Pancreas (tissue), 10 donors: ENCODE data around the gene OSBPL2. TPM values are rescaled to one million over a fixed set of nuclear protein-coding genes. Genes with fewer than 3 reads are reported as not detected.

Source experiments
- ATAC-seq, 4 donors: fragments of 200-7000 bp; cut with Tn5 transposase; one replicate each; pipeline versions ENCODE4 v1.8.0 to v1.9.1; 2020; ENCODE audit warnings: mild to moderate bottlenecking in 4 of 4, moderate library complexity in 4 of 4
- DNase-seq, 6 donors: peaks; one replicate each; pipeline ENCODE4 v3.0.0-alpha.2; 2020
- FAIRE-seq: peaks from 2 replicates; lab custom pipeline; 2012; peaks lifted over from hg19 to GRCh38; lab: Jason Lieb, UNC
- H3K27ac ChIP-seq, 4 donors: fragments of 200-600 bp; sonication (generic); 1 replicate in 3 of 4; 2 replicates in 1 of 4; pipeline versions ENCODE4 v1.5.0 to v1.8.0; 2020
- H3K27me3 ChIP-seq, 4 donors: fragments of 200-600 bp; one replicate each; pipeline ENCODE4 v1.8.0; 2021
- H3K36me3 ChIP-seq, 3 donors: fragments of 200-600 bp; sonication (generic) in 1 of 3; one replicate each; pipeline versions ENCODE4 v1.5.0 to v1.8.0; 2020 to 2021
- H3K4me1 ChIP-seq, 3 donors: fragments of 200-600 bp; one replicate each; pipeline ENCODE4 v1.8.0; 2021
- H3K4me3 ChIP-seq, 4 donors: fragments of 200-600 bp; sonication (generic) in 2 of 4; one replicate each; pipeline versions ENCODE4 v1.5.0 to v1.8.0; 2020 to 2021
- H3K9me3 ChIP-seq, 4 donors: fragments of 200-600 bp; one replicate each; pipeline ENCODE4 v1.8.0; 2021
- WGBS, 2 donors: extraction: QIAGEN DNeasy Blood & Tissue Kit; methylation state at CpG; one replicate each; pipeline ENCODE4 v1.1.7; 2013; 5-methylcytosine and 5-hydroxymethylcytosine counted together
- intact Hi-C, 3 donors: fragments of 100-400 bp; cut with DNase I; formaldehyde crosslinking; loops; one replicate each; pipeline versions ENCODE4 v1.11.1 to v1.14.2; 2022
- polyA plus RNA-seq, 2 donors: library from polyadenylated mRNA; stranded (reverse); fragments of 200-250 nt; gene quantifications; one replicate each; pipeline ENCODE4 v1.2.3, GENCODE V29; 2013
- total RNA-seq, 6 donors: library from RNA; stranded (reverse); fragmentation: NEBNext Ultra II Directional in 4 of 6; extraction: Animal tissue kit (Norgen Biotek cat#: 25700) in 4 of 6; gene quantifications; one replicate each; pipeline versions ENCODE4 v1.2.1 to v1.2.4, GENCODE V29; 2021 to 2023
- TF ChIP-seq, protein P1 (sequence below), 4 donors: fragments of 200-600 bp; sonication (generic) in 3 of 4; IDR thresholded peaks; one replicate each; pipeline versions ENCODE4 v1.5.0 to v1.8.0; 2021; ENCODE audit warnings: antibody characterized with exemption in 4 of 4
- donor health status: healthy with polysubstance abuse.
- donor health status: DM: no; HTN: no; CAD: no; lungs with moderate emphysema.
- donor health status: DM: no; HTN: no; CAD: no.
- donor health status: control.
- donor health status: control.
- donor health status: Bipolar disorder and iron deficiency.
- donor health status: DM: yes; HTN: yes; CAD: no.
- donor health status: DM: no; HTN: no; CAD: no.
- donor health status: DM: no; HTN: no; CAD: no.
- donor health status: DM: yes; HTN: yes; CAD: no.

Gene OSBPL2
- total and polyA plus RNA-seq, 8 donors, result 33.3 to 56.8 (median 47.0) TPM

DNA sequence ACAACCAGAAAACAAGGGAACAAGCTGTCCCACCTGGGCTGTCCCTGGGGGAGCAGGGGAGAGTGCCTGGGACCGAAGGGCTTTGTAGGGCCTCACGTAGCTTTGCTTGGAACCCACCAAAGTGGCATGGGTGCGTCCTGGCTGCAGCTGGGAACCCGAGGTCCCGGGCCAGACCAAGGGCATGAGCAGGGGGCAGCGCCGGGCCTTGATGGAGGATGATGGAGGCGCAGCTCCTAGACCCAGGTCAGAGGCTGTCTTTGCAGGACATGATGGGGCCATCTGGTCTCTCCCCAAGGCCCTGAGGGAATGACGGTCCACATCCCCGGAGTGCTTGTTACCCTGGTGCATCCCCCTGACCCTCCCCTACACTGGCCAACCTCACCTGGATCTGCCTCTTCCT, 7.6 kb upstream of the OSBPL2 start:
- no peak for ATAC-seq

DNA sequence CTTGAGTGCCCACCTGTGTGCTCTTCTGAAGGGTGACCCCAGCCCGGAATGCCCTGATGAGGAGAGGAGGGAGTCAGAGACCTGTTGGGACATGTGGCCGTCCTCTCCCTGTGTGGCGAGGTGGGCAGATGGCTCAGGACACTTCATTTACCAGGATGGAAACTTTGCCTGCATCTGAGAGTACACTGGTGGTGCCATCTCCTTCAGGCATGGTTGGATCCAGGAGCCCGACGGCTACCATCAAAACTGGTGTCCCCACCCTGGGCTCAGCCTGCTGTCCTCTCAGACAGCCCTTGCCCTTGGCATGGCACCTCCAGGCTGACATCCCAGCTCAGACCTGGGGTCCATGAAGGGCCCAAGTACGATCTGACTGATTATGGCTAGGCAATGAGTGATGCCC, 7.0 kb upstream of the OSBPL2 start:
- Histone ChIP-seq H3K9me3 (no peaks in the 10 kb centered on the region), H3K4me1 (peaks cover 6 to 19% (median 6%) of the 10 kb centered on the region in 3 donors), H3K36me3 (no peaks in the 10 kb centered on the region), H3K4me3 (no peak overlapping the region), H3K27me3 (no peaks in the 10 kb centered on the region), H3K27ac (no peak overlapping the region)
- TF ChIP-seq, protein P1, sequence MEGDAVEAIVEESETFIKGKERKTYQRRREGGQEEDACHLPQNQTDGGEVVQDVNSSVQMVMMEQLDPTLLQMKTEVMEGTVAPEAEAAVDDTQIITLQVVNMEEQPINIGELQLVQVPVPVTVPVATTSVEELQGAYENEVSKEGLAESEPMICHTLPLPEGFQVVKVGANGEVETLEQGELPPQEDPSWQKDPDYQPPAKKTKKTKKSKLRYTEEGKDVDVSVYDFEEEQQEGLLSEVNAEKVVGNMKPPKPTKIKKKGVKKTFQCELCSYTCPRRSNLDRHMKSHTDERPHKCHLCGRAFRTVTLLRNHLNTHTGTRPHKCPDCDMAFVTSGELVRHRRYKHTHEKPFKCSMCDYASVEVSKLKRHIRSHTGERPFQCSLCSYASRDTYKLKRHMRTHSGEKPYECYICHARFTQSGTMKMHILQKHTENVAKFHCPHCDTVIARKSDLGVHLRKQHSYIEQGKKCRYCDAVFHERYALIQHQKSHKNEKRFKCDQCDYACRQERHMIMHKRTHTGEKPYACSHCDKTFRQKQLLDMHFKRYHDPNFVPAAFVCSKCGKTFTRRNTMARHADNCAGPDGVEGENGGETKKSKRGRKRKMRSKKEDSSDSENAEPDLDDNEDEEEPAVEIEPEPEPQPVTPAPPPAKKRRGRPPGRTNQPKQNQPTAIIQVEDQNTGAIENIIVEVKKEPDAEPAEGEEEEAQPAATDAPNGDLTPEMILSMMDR (IDR thresholded peaks at IDR 0.05), result no peak
- intact Hi-C loops, result no loop called here
- ATAC-seq, result no peak
- no peak for FAIRE-seq
- peak in 1 of 6 donors; percentile 28 for DNase-seq
- 83 to 97% methylated on average over 6 of the region's 6 CpGs for WGBS, 2 donors

More for the DNA sequence above, 7.6 kb upstream of the OSBPL2 start:
- H3K4me3 ChIP-seq, result no peak overlapping the region
- WGBS, 2 donors, result 87 to 92% methylated on average over 10 of the region's 10 CpGs
- no peaks in the 10 kb centered on the region for H3K9me3 ChIP-seq
- intact Hi-C loops, result no loop called here
- TF ChIP-seq, protein P1 (IDR thresholded peaks at IDR 0.05), result no peak
- H3K4me1 ChIP-seq, result peaks cover 6 to 19% (median 6%) of the 10 kb centered on the region in 3 donors
- FAIRE-seq (no peak), DNase-seq (peak in 1 of 6 donors; percentile 56)
- H3K36me3 ChIP-seq, result no peaks in the 10 kb centered on the region
- no peak overlapping the region for H3K27ac ChIP-seq
- no peaks in the 10 kb centered on the region for H3K27me3 ChIP-seq

DNA sequence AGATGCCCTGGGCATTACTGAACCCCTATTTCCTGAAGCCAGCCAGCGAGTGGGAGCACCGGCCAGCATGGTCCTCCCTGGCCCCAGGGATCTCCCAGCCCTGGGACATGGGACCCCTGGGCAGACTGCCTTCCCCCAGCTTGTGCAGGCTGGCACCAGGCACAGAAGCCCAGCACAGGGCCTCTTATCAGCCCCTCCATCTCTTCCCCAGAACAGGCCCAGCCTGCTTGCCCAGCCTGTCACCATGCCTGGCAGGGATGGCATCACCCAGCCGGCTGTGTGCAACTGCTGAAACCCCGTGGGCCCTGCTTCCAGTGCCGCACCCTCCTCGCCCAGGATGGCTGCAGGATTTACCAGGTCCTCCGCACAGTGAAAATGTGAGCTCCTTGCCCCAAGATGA, 6.1 kb upstream of the OSBPL2 start:
- H3K4me3 ChIP-seq, result no peak overlapping the region
- no peak for ATAC-seq
- no peak overlapping the region for H3K27ac ChIP-seq
- no peak for FAIRE-seq
- TF ChIP-seq, protein P1 (IDR thresholded peaks at IDR 0.05), result no peak
- H3K9me3 ChIP-seq, result no peaks in the 10 kb centered on the region
- H3K27me3 ChIP-seq, result no peaks in the 10 kb centered on the region
- H3K36me3 ChIP-seq, result no peaks in the 10 kb centered on the region
- 74 to 75% methylated on average over 7 of the region's 7 CpGs for WGBS, 2 donors
- H3K4me1 ChIP-seq, result peaks cover 5 to 17% (median 6%) of the 10 kb centered on the region in 3 donors
- DNase-seq, result peak in 1 of 6 donors; percentile 63
- intact Hi-C loops, result no loop called here

DNA sequence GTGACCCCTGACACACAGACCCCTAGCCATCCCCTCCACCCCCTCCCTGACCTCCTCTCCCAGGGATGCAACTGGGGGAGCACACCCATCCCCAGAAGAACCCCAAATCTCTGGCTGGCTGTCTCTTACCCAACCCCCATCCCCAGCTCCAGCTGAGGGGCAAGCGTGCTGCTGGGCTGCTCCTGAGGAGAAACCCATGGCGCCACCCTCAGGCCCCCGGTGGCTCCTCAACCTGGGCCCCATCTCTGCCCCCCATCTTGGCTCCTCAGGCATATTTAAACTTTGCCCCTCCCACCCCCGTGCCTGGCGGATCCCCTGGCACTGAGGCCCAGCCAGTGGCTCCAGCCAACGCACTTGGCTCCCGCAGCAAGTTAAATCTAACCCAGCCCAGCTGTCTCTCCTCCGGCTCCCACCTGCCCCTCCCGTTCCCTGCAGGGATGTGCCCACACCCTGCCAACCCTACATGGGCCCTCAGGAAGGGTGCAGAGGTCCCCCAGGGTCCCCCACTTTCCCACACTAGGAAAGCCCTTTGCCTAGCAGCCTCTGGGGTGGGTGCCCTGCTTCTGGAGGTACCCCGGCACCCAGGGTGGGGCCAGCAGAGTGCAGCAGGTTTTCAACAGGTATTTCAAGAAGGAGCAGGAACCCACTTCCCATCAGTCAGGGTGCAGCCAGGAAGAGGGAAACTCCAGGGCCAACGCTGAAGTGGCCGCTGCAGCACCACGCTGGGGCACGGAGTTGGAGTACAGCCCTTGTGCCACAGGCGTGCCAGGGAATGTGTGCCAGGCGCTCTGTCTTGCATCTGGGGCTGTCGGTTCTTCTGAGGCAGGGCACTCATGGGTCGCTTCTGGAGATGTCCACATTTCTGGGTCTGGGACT, 5.3 kb upstream of the OSBPL2 start:
- peaks cover 0 to 20% (median 11%) of the 10 kb centered on the region in 3 donors for H3K4me1 ChIP-seq
- no peak overlapping the region for H3K27ac ChIP-seq
- ATAC-seq (no peak), DNase-seq (peak in 2 of 6 donors; percentile 24 to 54), FAIRE-seq (no peak)
- TF ChIP-seq, protein P1 (IDR thresholded peaks at IDR 0.05), result no peak
- no peaks in the 10 kb centered on the region for H3K27me3 ChIP-seq
- 51 to 70% methylated on average over 18 of the region's 18 CpGs for WGBS, 2 donors
- H3K9me3 ChIP-seq, result no peaks in the 10 kb centered on the region
- no peaks in the 10 kb centered on the region for H3K36me3 ChIP-seq
- no peak overlapping the region for H3K4me3 ChIP-seq
- intact Hi-C loops, result no loop called here

DNA sequence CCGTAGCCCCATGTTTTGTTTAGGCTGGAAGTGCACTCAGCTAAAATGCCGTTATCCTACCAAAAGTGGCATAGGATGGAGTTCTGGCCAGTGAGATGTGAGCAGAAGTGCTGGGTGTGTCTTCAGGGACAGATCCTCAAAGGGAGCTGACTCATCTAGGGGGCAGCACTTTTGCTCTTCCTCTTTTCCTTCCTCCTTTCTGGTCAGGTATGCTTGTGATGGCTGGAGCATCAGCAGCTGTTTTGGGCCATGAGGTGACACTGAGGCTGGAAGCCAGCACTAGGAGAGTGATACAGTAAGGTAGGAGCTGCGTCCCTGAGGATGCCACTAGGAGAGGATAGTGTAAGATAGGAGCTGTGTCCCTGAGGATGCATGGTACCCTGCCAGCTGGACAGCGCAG, 4.6 kb upstream of the OSBPL2 start:
- Histone ChIP-seq H3K4me3 (no peak overlapping the region), H3K27me3 (no peaks in the 10 kb centered on the region), H3K9me3 (no peaks in the 10 kb centered on the region), H3K27ac (no peak overlapping the region), H3K4me1 (peaks cover 0 to 20% (median 11%) of the 10 kb centered on the region in 3 donors), H3K36me3 (no peaks in the 10 kb centered on the region)
- WGBS, 2 donors, result 95 to 96% methylated on average over 4 of the region's 4 CpGs
- no peak for ATAC-seq
- TF ChIP-seq, protein P1 (IDR thresholded peaks at IDR 0.05), result no peak
- FAIRE-seq, result no peak
- intact Hi-C loops, result no loop called here
- DNase-seq, result peak in 2 of 6 donors; percentile 9 to 15
